Activated naive CD4-positive, alpha-beta T cell treated with anti-CD3 and anti-CD28 coated beads, Interleukin-2, amount 50 U/mL, for 24 hours (primary cell): Measurements from ENCODE around the gene GTF2H1.

Source experiments
- H3K27ac Mint-ChIP-seq: one replicate; pipeline ENCODE4 v1.8.0; 2021; ENCODE audit warnings: mild to moderate bottlenecking, mixed read lengths
- H3K27me3 Mint-ChIP-seq: one replicate; pipeline ENCODE4 v1.8.0; 2021; ENCODE audit warnings: mixed read lengths
- H3K36me3 Mint-ChIP-seq: one replicate; pipeline ENCODE4 v1.8.0; 2021; ENCODE audit warnings: mixed read lengths
- H3K4me1 Mint-ChIP-seq: one replicate; pipeline ENCODE4 v1.8.0; 2021; ENCODE audit warnings: mixed read lengths
- H3K4me3 Mint-ChIP-seq: one replicate; pipeline ENCODE4 v1.8.0; 2021; ENCODE audit warnings: mild to moderate bottlenecking, mixed read lengths
- H3K9me3 Mint-ChIP-seq: one replicate; pipeline ENCODE4 v1.8.0; 2021; ENCODE audit warnings: mixed read lengths

Gene GTF2H1

GRCh38 chr11:18321969-18322711, at the start of gene GTF2H1, which contains the start of gene HPS5:
Gene GTF2H1, plus strand, starts transcription at chr11:18322567. Its CDS starts 10,508 bp downstream, at chr11:18333075.
Gene HPS5, minus strand, starts transcription at chr11:18322140. Its CDS starts 4,282 bp downstream, at chr11:18317858.
- H3K4me1 Mint-ChIP-seq: peaks cover 66% of the 10 kb centered on the region
- no peaks in the 10 kb centered on the region for H3K27me3 Mint-ChIP-seq
- no peaks in the 10 kb centered on the region for H3K9me3 Mint-ChIP-seq
- peak within 1 kb of the TSS; percentile 100 for H3K27ac Mint-ChIP-seq
- peaks cover 12% of the 10 kb centered on the region for H3K36me3 Mint-ChIP-seq
- H3K4me3 Mint-ChIP-seq: peak within 1 kb of the TSS; percentile 96

- no peak overlapping the region for H3K4me3 Mint-ChIP-seq
- H3K27ac Mint-ChIP-seq: no peak overlapping the region
- H3K36me3 Mint-ChIP-seq: peaks cover 17% of the 10 kb centered on the region
Measured at GRCh38 chr11:18277565-18278271, 44.6 kb upstream of the GTF2H1 start.

GRCh38 chr11:18280438-18281045, 41.8 kb upstream of the GTF2H1 start:
- Mint-ChIP-seq H3K36me3 (peaks cover 21% of the 10 kb centered on the region), H3K27me3 (no peaks in the 10 kb centered on the region), H3K4me1 (peaks cover 7% of the 10 kb centered on the region), H3K4me3 (no peak overlapping the region), H3K9me3 (no peaks in the 10 kb centered on the region), H3K27ac (peak overlapping the region; percentile 41)

More at GRCh38 chr11:18277565-18278271, 44.6 kb upstream of the GTF2H1 start:
- H3K4me1 Mint-ChIP-seq: peaks cover 7% of the 10 kb centered on the region
- no peaks in the 10 kb centered on the region for H3K9me3 Mint-ChIP-seq
- no peaks in the 10 kb centered on the region for H3K27me3 Mint-ChIP-seq

- H3K4me1 Mint-ChIP-seq: peaks cover 7% of the 10 kb centered on the region
- no peak overlapping the region for H3K4me3 Mint-ChIP-seq
- no peak overlapping the region for H3K27ac Mint-ChIP-seq
- H3K27me3 Mint-ChIP-seq: no peaks in the 10 kb centered on the region
- peaks cover 27% of the 10 kb centered on the region for H3K36me3 Mint-ChIP-seq
- no peaks in the 10 kb centered on the region for H3K9me3 Mint-ChIP-seq
Measured at GRCh38 chr11:18282626-18283025, 39.7 kb upstream of the GTF2H1 start.

- H3K27me3 Mint-ChIP-seq: no peaks in the 10 kb centered on the region
- no peak overlapping the region for H3K27ac Mint-ChIP-seq
- no peaks in the 10 kb centered on the region for H3K4me1 Mint-ChIP-seq
- no peak overlapping the region for H3K4me3 Mint-ChIP-seq
- peaks cover 27% of the 10 kb centered on the region for H3K36me3 Mint-ChIP-seq
- no peaks in the 10 kb centered on the region for H3K9me3 Mint-ChIP-seq
Measured at GRCh38 chr11:18285841-18286240, 36.5 kb upstream of the GTF2H1 start.

GRCh38 chr11:18288911-18289310, 33.5 kb upstream of the GTF2H1 start:
- Mint-ChIP-seq H3K27me3 (no peaks in the 10 kb centered on the region), H3K4me3 (no peak overlapping the region), H3K9me3 (no peaks in the 10 kb centered on the region), H3K27ac (no peak overlapping the region), H3K4me1 (no peaks in the 10 kb centered on the region), H3K36me3 (peaks cover 30% of the 10 kb centered on the region)

- H3K27ac Mint-ChIP-seq: no peak overlapping the region
- no peaks in the 10 kb centered on the region for H3K9me3 Mint-ChIP-seq
Measured at GRCh38 chr11:18294862-18295261, 27.5 kb upstream of the GTF2H1 start.

GRCh38 chr11:18295316-18295715, 27.1 kb upstream of the GTF2H1 start:
- Mint-ChIP-seq H3K27ac (no peak overlapping the region), H3K9me3 (no peaks in the 10 kb centered on the region)

More at GRCh38 chr11:18294862-18295261, 27.5 kb upstream of the GTF2H1 start:
- Mint-ChIP-seq H3K4me1 (no peaks in the 10 kb centered on the region), H3K4me3 (no peak overlapping the region), H3K36me3 (peaks cover 36% of the 10 kb centered on the region), H3K27me3 (no peaks in the 10 kb centered on the region)

GRCh38 chr11:18299721-18300120, 22.6 kb upstream of the GTF2H1 start:
- H3K27me3 Mint-ChIP-seq: no peaks in the 10 kb centered on the region
- no peaks in the 10 kb centered on the region for H3K9me3 Mint-ChIP-seq
- H3K36me3 Mint-ChIP-seq: peaks cover 31% of the 10 kb centered on the region
- H3K27ac Mint-ChIP-seq: no peak overlapping the region
- no peaks in the 10 kb centered on the region for H3K4me1 Mint-ChIP-seq
- H3K4me3 Mint-ChIP-seq: no peak overlapping the region

More at GRCh38 chr11:18295316-18295715, 27.1 kb upstream of the GTF2H1 start:
- Mint-ChIP-seq H3K36me3 (peaks cover 34% of the 10 kb centered on the region), H3K4me3 (no peak overlapping the region), H3K27me3 (no peaks in the 10 kb centered on the region), H3K4me1 (no peaks in the 10 kb centered on the region)

GRCh38 chr11:18304745-18305144, 17.6 kb upstream of the GTF2H1 start:
- no peaks in the 10 kb centered on the region for H3K27me3 Mint-ChIP-seq
- no peaks in the 10 kb centered on the region for H3K4me1 Mint-ChIP-seq
- H3K9me3 Mint-ChIP-seq: no peaks in the 10 kb centered on the region
- H3K4me3 Mint-ChIP-seq: no peak overlapping the region
- H3K36me3 Mint-ChIP-seq: peaks cover 23% of the 10 kb centered on the region
- no peak overlapping the region for H3K27ac Mint-ChIP-seq

- Mint-ChIP-seq H3K4me1 (no peaks in the 10 kb centered on the region), H3K27me3 (no peaks in the 10 kb centered on the region), H3K4me3 (no peak overlapping the region), H3K36me3 (peaks cover 14% of the 10 kb centered on the region), H3K9me3 (no peaks in the 10 kb centered on the region), H3K27ac (no peak overlapping the region)
Measured at GRCh38 chr11:18307461-18308139, 14.8 kb upstream of the GTF2H1 start.

GRCh38 chr11:18308242-18308641, 14.1 kb upstream of the GTF2H1 start:
- Mint-ChIP-seq H3K9me3 (no peaks in the 10 kb centered on the region), H3K27me3 (no peaks in the 10 kb centered on the region), H3K4me3 (no peak overlapping the region), H3K4me1 (no peaks in the 10 kb centered on the region), H3K36me3 (peaks cover 14% of the 10 kb centered on the region), H3K27ac (no peak overlapping the region)

GRCh38 chr11:18309691-18310090, 12.7 kb upstream of the GTF2H1 start:
- Mint-ChIP-seq H3K4me3 (no peak overlapping the region), H3K27ac (no peak overlapping the region), H3K9me3 (no peaks in the 10 kb centered on the region), H3K27me3 (no peaks in the 10 kb centered on the region), H3K4me1 (peaks cover under 1% of the 10 kb centered on the region), H3K36me3 (peaks cover 12% of the 10 kb centered on the region)

- no peaks in the 10 kb centered on the region for H3K9me3 Mint-ChIP-seq
- H3K27ac Mint-ChIP-seq: no peak overlapping the region
- H3K4me3 Mint-ChIP-seq: no peak overlapping the region
- peaks cover 10% of the 10 kb centered on the region for H3K36me3 Mint-ChIP-seq
- peaks cover 5% of the 10 kb centered on the region for H3K4me1 Mint-ChIP-seq
- no peaks in the 10 kb centered on the region for H3K27me3 Mint-ChIP-seq
Measured at GRCh38 chr11:18310800-18311340, 11.5 kb upstream of the GTF2H1 start.

- no peak overlapping the region for H3K4me3 Mint-ChIP-seq
- no peaks in the 10 kb centered on the region for H3K9me3 Mint-ChIP-seq
- H3K4me1 Mint-ChIP-seq: peaks cover 5% of the 10 kb centered on the region
Measured at GRCh38 chr11:18312012-18312411, 10.4 kb upstream of the GTF2H1 start.

More at GRCh38 chr11:18312012-18312411, 10.4 kb upstream of the GTF2H1 start:
- peaks cover 6% of the 10 kb centered on the region for H3K36me3 Mint-ChIP-seq
- H3K27me3 Mint-ChIP-seq: no peaks in the 10 kb centered on the region
- H3K27ac Mint-ChIP-seq: no peak overlapping the region
